GM12878 (cell line): ENCODE measurements around the gene XAB2.

Experiments used
- GABPA ChIP-seq: IDR thresholded peaks from 2 replicates; pipeline ENCODE4 v1.6.1; 2014; ENCODE audit warnings: antibody characterized with exemption, low read depth, mild to moderate bottlenecking, inconsistent platforms
- HDAC2 ChIP-seq: fragments of 200-600 bp; sonication (generic); IDR thresholded peaks from 2 replicates; pipeline ENCODE4 v1.6.1; 2017
- IKZF1 ChIP-seq: fragments of 450-650 bp; conservative IDR thresholded peaks from 2 replicates; pipeline ENCODE4 v1.6.1; 2017; ENCODE audit warnings: antibody characterized with exemption, mild to moderate bottlenecking
- JUND ChIP-seq: IDR thresholded peaks from 2 replicates; pipeline ENCODE4 v1.6.1; 2012; ENCODE audit warnings: low read depth, mild to moderate bottlenecking, low read length, improper control_type of control experiment, moderate library complexity
- PAX8 ChIP-seq: fragments of 450-650 bp; IDR thresholded peaks from 2 replicates; pipeline ENCODE4 v1.6.1; 2017; ENCODE audit warnings: mild to moderate bottlenecking, moderate library complexity
- POLR2A ChIP-seq: IDR thresholded peaks from 2 replicates; pipeline ENCODE4 v1.6.1; 2011; ENCODE audit warnings: low read depth, mild to moderate bottlenecking, low read length
- ZNF24 ChIP-seq: fragments of 450-650 bp; IDR thresholded peaks from 2 replicates; pipeline ENCODE4 v1.6.1; 2017; ENCODE audit warnings: antibody characterized with exemption, mild to moderate bottlenecking
- TF ChIP-seq, protein P1 (sequence below): IDR thresholded peaks from 2 replicates; pipeline ENCODE4 v1.6.1; 2012; ENCODE audit warnings: mild to moderate bottlenecking, low read depth, low read length
- TF ChIP-seq, protein P2 (sequence below), 3 experiments: IDR thresholded peaks in 2 of 3; conservative IDR thresholded peaks in 1 of 3; 2 replicates each; pipeline ENCODE4 v1.5.1; 2011; ENCODE audit warnings: low read depth in 3 of 3, low read length in 3 of 3, mild to moderate bottlenecking in 3 of 3, control low read depth in 2 of 3, moderate library complexity in 2 of 3, inconsistent platforms in 1 of 3, mixed read lengths in 1 of 3; ENCODE audit not compliant: control insufficient read depth in 2 of 3, insufficient read depth in 1 of 3; ENCODE audit errors: extremely low read depth in 1 of 3
- TF ChIP-seq, protein P3 (sequence below): IDR thresholded peaks from 2 replicates; pipeline ENCODE4 v1.6.1; 2011; ENCODE audit warnings: borderline replicate concordance, low read depth, mild to moderate bottlenecking, moderate library complexity, mixed read lengths, low read length; ENCODE audit not compliant: insufficient read depth; ENCODE audit errors: extremely low read length
- TF ChIP-seq, protein P4 (sequence below): IDR thresholded peaks from 2 replicates; pipeline ENCODE4 v1.6.1; 2011; ENCODE audit warnings: low read depth, mild to moderate bottlenecking, low read length, moderate library complexity, borderline replicate concordance; ENCODE audit errors: extremely low read depth
- TF ChIP-seq, protein P5 (sequence below): fragments of 150-350 bp; IDR thresholded peaks from 2 replicates; pipeline ENCODE4 v1.6.1; 2016; ENCODE audit warnings: low read depth, low read length

DNA sequence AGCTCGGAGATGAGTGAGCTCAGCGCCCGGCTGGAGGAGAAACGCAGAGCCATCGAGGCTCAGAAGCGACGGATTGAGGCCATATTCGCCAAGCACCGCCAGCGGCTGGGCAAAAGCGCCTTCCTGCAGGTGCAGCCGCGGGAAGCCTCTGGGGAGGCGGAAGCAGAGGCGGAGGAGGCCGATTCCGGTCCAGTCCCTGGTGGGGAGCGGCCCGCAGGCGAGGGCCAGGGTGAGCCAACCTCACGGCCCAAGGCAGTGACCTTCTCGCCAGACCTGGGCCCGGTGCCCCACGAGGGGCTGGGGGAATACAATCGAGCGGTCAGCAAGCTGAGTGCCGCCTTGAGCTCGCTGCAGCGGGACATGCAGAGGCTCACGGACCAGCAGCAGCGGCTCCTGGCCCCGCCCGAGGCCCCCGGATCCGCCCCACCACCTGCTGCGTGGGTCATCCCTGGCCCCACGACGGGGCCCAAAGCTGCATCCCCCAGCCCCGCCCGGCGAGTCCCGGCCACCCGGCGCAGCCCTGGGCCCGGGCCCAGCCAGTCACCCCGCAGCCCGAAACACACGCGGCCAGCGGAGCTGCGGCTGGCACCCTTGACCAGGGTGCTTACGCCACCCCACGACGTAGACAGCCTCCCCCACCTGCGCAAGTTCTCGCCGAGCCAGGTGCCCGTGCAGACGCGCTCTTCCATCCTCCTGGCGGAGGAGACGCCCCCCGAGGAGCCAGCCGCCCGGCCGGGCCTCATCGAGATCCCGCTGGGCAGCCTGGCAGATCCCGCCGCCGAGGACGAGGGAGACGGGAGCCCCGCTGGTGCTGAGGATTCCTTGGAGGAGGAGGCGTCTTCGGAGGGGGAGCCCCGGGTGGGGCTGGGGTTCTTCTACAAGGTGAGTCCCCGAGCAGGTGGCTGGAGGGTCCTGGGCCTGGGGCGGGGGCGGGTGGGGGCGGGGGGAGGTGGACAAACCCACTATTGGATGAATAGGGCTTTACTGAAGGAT lies 16.8 kb downstream of the XAB2 start:
- TF ChIP-seq, protein P1, sequence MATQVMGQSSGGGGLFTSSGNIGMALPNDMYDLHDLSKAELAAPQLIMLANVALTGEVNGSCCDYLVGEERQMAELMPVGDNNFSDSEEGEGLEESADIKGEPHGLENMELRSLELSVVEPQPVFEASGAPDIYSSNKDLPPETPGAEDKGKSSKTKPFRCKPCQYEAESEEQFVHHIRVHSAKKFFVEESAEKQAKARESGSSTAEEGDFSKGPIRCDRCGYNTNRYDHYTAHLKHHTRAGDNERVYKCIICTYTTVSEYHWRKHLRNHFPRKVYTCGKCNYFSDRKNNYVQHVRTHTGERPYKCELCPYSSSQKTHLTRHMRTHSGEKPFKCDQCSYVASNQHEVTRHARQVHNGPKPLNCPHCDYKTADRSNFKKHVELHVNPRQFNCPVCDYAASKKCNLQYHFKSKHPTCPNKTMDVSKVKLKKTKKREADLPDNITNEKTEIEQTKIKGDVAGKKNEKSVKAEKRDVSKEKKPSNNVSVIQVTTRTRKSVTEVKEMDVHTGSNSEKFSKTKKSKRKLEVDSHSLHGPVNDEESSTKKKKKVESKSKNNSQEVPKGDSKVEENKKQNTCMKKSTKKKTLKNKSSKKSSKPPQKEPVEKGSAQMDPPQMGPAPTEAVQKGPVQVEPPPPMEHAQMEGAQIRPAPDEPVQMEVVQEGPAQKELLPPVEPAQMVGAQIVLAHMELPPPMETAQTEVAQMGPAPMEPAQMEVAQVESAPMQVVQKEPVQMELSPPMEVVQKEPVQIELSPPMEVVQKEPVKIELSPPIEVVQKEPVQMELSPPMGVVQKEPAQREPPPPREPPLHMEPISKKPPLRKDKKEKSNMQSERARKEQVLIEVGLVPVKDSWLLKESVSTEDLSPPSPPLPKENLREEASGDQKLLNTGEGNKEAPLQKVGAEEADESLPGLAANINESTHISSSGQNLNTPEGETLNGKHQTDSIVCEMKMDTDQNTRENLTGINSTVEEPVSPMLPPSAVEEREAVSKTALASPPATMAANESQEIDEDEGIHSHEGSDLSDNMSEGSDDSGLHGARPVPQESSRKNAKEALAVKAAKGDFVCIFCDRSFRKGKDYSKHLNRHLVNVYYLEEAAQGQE = no peak
- TF ChIP-seq ZNF24 (no peak), POLR2A (no peak), HDAC2 (no peak), IKZF1 (no peak), JUND (no peak), GABPA (no peak), PAX8 (no peak)
- TF ChIP-seq, protein P2, sequence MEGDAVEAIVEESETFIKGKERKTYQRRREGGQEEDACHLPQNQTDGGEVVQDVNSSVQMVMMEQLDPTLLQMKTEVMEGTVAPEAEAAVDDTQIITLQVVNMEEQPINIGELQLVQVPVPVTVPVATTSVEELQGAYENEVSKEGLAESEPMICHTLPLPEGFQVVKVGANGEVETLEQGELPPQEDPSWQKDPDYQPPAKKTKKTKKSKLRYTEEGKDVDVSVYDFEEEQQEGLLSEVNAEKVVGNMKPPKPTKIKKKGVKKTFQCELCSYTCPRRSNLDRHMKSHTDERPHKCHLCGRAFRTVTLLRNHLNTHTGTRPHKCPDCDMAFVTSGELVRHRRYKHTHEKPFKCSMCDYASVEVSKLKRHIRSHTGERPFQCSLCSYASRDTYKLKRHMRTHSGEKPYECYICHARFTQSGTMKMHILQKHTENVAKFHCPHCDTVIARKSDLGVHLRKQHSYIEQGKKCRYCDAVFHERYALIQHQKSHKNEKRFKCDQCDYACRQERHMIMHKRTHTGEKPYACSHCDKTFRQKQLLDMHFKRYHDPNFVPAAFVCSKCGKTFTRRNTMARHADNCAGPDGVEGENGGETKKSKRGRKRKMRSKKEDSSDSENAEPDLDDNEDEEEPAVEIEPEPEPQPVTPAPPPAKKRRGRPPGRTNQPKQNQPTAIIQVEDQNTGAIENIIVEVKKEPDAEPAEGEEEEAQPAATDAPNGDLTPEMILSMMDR (IDR thresholded peaks at IDR 0.05 in 2 of 3, conservative IDR thresholded peaks at IDR 0.05 in 1 of 3; ENCODE audit: control insufficient read depth in 2 of 3, extremely low read depth in 1 of 3, insufficient read depth in 1 of 3, low read depth in 3 of 3, low read length in 3 of 3) = no peak
- TF ChIP-seq, protein P3, sequence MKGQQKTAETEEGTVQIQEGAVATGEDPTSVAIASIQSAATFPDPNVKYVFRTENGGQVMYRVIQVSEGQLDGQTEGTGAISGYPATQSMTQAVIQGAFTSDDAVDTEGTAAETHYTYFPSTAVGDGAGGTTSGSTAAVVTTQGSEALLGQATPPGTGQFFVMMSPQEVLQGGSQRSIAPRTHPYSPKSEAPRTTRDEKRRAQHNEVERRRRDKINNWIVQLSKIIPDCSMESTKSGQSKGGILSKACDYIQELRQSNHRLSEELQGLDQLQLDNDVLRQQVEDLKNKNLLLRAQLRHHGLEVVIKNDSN = no peak
- TF ChIP-seq, protein P4, sequence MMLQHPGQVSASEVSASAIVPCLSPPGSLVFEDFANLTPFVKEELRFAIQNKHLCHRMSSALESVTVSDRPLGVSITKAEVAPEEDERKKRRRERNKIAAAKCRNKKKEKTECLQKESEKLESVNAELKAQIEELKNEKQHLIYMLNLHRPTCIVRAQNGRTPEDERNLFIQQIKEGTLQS = no peak
- TF ChIP-seq, protein P5, sequence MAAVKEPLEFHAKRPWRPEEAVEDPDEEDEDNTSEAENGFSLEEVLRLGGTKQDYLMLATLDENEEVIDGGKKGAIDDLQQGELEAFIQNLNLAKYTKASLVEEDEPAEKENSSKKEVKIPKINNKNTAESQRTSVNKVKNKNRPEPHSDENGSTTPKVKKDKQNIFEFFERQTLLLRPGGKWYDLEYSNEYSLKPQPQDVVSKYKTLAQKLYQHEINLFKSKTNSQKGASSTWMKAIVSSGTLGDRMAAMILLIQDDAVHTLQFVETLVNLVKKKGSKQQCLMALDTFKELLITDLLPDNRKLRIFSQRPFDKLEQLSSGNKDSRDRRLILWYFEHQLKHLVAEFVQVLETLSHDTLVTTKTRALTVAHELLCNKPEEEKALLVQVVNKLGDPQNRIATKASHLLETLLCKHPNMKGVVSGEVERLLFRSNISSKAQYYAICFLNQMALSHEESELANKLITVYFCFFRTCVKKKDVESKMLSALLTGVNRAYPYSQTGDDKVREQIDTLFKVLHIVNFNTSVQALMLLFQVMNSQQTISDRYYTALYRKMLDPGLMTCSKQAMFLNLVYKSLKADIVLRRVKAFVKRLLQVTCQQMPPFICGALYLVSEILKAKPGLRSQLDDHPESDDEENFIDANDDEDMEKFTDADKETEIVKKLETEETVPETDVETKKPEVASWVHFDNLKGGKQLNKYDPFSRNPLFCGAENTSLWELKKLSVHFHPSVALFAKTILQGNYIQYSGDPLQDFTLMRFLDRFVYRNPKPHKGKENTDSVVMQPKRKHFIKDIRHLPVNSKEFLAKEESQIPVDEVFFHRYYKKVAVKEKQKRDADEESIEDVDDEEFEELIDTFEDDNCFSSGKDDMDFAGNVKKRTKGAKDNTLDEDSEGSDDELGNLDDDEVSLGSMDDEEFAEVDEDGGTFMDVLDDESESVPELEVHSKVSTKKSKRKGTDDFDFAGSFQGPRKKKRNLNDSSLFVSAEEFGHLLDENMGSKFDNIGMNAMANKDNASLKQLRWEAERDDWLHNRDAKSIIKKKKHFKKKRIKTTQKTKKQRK = no peak
